Measurements from ENCODE around the gene HTD2. TPM values are rescaled to one million over a fixed set of nuclear protein-coding genes. Genes with fewer than 3 reads are reported as not detected.
A peak's percentile ranks its signal among the peaks of the same experiment; 100 is the strongest.

The HTD2 gene
- total RNA-seq, 1 experiment from 2014 or later: 14.3 TPM

GRCh38 chr3:58291671-58292338, 14.5 kb upstream of the HTD2 start:
- no peak for DNase-seq (ENCODE audit: low read depth)

DNA sequence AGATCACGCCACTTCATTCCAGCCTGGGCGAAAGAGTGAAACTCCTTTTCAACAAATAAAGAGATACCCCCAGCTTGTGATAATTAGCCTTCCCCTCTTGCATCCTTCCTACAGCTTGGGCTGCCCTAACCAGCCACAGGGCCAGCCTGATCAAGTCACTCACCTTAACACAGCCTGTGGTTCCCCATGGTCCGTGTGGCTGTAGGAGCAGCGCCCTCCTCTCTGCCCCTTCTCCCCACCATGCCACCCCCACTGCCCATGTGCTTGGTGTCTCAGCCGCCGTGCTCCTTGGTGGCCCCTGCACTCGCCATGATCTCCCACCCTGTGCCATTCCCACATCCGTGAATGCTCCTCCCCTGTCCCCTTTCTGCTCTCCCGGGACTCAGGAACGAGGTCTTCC, 13.5 kb upstream of the HTD2 start:
- no peak for DNase-seq (ENCODE audit: low read depth)

DNA sequence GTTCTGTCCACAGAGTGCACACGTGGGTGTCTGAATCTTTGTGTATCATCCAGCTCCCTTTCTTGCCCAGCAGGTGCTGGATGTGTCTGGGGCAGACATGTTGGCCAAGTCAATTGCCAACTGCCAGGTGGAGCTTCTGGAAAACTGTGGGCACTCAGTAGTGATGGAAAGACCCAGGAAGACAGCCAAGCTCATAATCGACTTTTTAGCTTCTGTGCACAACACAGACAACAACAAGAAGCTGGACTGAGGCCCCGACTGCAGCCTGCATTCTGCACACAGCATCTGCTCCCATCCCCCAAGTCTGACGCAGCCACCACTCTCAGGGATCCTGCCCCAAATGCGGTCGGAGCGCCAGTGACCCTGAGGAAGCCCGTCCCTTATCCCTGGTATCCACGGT, 12.8 kb upstream of the HTD2 start:
- DNase-seq (ENCODE audit: low read depth): no peak

DNA sequence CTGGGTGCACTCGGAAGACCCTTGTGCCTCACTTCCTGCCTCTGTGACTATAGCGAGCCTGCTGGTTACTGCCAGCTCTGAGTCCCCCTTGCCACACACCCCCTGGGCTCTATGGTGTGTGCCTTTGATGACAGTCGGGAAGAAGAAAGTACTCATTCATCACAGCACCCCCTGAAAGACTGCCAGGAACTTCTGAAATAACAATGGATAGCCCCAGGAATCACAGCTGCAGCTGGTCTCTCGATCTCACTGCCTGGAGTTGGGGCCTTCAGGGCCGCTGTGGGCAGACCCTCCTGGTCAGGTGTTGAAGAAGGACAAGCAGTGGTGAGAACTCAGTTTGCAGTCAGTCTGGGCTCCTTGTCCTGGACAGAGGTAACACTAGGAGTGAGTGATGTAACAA, 10.1 kb upstream of the HTD2 start:
- no peak for DNase-seq (ENCODE audit: low read depth)

DNA sequence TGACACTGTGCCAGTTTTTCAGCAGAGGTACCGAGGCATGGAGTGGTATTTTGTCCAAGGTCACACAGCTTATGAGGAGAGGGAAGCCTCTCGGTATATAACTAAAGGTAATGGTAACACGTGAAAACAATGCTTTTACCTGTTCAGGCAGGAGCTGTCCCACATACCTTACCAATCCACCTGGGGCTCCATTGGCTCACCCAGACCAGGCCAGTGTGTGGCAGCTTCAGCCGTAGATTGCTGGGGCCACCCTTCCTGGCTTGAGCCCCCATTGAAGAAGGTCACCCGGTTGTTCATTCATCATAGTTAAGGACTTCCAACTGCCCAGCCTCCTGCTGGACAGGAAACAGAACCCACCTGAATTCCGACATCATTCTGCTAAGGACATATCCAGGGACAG, 9.5 kb upstream of the HTD2 start:
- DNase-seq (ENCODE audit: low read depth): no peak

DNA sequence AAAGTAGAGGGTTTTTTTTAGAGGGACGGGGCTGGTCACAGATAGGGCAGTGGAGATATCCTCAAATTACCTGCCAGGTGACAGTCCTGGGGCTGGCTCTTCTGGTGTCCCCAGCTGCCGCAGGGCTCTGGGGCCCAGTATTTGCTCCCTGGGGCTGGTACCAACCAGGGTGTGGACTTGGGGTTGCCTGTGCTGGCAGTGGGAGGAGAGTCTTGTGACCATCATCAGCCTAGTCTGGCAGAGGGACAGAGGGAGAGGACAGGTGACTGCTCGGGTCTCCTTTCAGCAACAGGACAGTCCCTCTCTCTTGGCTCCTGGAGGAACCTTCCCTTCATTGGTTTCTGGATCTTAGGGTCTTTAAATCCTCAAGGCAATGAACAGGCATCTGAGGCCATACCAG, 8.1 kb upstream of the HTD2 start:
- DNase-seq (ENCODE audit: low read depth): no peak

GRCh38 chr3:58299075-58299474, 7.2 kb upstream of the HTD2 start:
- DNase-seq (ENCODE audit: low read depth): no peak

DNA sequence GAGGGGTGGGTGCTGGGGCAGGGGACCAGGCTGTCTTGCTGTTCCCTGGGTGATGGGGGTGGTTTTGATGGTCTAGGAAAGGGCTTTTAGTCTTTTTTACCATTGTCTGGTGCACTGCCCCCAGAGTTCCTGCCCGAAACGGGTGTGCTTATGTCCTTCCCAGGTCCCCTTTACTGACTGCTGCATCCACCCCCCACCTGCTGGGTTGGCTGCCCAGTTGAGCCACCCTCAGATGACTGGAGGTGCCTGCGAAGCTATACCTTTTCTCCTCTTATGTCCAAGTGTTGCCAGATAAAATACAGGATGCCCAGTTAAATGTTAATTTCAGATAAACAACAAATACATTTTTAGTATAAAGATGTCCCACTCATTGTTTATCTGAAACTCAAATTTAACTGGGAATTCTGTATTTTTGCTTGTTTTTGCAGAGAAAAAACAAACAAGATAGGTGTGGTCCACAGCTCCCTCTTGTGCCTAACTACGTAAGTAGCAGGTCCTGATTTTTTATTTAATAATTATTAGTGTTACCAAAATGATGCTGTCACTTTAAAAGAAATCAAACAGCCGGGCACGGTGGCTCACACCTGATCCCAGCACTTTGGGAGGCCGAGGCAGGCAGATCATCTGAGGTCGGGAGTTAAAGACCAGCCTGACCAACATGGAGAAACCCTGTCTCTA, 6.3 kb upstream of the HTD2 start:
- peak; percentile 48 for DNase-seq (ENCODE audit: low read depth)

DNA sequence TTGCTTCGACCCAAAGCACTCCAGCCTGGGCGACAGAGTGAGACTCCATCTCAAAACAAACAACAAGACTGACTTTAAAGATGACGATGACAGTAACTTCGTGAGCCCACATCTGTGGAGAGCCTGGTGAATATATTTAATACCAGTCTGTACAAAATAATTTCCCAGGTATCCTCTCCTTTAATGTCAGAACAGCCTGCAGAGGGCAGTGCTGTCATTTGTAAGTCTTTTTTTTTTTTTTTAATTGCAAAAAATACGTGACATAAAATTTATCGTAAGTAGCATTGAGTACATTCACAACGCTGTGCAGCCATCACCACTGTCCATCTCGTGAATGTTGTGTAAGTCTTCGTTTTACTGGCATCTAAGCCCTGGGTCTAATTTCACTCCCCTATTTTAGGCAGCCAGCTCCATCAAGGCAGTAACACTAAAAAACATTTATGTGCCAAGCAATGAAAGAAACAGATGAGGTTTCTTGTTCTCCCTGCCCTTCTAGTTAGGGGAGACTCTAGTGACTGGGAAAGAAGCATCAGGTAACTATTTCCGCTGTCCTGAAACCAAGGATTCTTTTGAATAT, 1.4 kb downstream of the HTD2 start:
- peak; percentile 64 for DNase-seq (ENCODE audit: low read depth)

- no peak for DNase-seq (ENCODE audit: low read depth)
Observed at GRCh38 chr3:58308728-58309127, 2.4 kb downstream of the HTD2 start.

GRCh38 chr3:58317811-58318210, 11.5 kb downstream of the HTD2 start:
- DNase-seq (ENCODE audit: low read depth): no peak

- no peak for DNase-seq (ENCODE audit: low read depth)
Observed at GRCh38 chr3:58321791-58322190, 15.5 kb downstream of the HTD2 start.

GRCh38 chr3:58322793-58323192, 16.5 kb downstream of the HTD2 start:
- no peak for DNase-seq (ENCODE audit: low read depth)

DNA sequence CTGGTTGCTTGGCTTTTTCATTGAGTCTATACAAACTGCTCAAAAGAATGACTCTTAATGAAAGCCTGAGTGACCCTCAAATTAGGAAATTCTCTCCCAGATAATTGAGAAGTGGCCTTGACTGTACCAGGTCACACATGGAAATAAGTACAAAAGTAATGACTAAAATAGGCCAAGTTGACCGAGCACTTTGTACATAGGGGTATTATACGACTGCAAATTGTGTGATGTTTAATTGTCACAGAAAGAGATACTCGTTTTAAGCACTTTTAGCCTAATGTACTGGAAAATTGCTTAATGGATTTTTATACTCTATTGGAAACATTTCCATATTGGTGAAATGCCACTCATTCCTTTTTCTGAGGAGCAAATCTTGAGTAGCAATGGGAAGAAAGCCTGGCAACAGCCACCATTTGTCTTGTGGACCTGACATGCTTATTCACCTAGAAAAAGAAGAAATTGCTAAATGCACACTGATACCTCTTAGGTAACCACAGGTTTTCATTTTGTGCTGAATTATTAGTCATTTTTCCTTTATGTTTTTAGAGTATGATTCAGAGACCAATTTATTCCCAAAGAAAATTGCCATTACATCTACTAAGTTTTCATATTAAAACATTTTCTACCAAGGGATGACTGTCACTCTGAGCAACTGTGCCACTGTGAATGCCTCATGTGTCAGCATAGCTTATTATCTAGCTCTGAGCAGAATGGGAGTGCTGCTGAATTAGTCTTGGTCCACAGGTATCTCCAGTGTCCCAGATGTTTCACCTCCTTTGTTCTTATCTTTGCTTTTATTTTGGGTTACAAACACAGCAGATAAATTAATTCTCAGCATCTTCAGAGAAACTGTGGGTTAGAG, 17.4 kb downstream of the HTD2 start:
- DNase-seq (ENCODE audit: low read depth): no peak

GRCh38 chr3:58324391-58325390, 18.4 kb downstream of the HTD2 start:
- no peak for DNase-seq (ENCODE audit: low read depth)

DNA sequence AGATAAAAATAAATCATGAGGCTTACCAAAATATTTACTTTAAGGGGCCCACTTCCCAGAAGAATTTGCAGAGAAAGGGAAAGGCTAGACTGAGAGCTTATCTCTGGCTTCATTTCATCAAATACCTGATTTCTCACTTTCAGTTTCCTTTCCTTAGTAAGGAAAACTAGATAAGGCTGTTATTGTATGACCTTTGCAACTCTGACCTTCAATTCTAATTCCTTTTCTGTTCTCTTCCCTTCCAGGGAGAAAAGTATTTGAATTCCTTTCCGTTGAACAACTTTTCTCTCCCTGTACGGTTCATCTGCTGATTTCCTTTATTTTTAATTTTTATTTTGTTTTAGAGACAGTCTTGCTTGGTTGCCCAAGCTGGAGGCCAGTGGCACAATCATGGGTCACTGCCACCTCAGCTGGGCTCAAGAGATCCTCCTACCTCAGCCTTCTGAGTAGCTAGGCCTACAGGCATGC, 19.2 kb downstream of the HTD2 start:
- DNase-seq (ENCODE audit: low read depth): no peak

DNA sequence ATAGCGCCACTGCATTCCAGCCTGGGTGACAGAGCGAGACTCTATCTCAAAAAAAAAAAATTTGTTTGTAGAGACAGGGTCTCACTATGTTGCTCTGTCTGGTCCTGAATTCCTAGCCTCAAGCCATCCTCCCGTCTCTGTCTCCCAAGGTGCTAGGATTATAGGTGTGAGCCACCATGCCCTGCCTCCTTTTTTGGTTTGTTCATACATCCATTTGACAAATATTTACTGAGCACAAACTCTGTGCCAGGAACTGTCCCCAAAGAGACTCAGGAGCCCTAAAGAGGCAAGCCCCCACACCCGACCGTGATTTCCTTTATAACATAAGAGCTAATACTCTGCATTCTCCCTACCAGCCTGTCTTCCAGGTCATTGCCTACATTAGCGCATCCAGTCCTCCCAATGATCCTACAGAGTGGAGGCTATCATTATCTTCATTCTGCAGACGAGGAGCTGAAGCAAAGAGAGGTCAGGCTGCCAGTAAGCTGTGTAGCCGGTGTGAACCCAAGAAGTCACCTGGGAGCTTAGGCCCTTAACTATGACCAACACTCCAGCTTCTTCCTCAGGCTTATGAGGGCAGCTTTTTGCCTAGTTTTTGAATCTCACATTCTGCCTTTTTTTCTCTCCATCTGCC, 20.1 kb downstream of the HTD2 start:
- no peak for DNase-seq (ENCODE audit: low read depth)

- no peak for DNase-seq (ENCODE audit: low read depth)
Observed at GRCh38 chr3:58329150-58329921, 23.0 kb downstream of the HTD2 start.

DNA sequence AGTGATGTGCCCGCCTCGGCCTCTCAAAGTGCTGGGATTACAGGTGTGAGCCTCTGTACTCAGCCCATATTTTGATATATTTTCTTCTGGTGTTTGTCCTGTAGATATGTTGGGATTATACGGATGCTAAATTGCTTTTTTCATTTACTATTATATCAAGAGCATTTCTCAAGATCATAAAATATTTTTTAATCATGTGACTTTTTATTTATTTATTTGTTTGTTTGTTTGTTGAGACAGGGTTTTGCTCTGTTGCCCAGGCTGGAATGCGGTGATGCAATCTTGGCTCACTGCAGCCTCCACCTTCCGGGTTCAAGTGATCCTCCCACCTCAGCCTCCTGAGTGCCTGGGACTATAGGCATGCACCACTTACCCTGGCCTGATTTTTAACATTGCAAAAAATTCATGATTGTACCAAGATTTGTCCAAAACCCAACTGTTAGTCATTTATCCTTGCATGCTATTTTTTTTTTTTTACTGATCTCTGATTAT, 23.6 kb downstream of the HTD2 start:
- DNase-seq (ENCODE audit: low read depth): no peak
